Esophagus (tissue), 2 donors: Measurements from ENCODE around the gene NSD1. TPM values are rescaled to one million over a fixed set of nuclear protein-coding genes. Genes with fewer than 3 reads are reported as not detected.

Experiments used
- H3K27ac ChIP-seq, 2 donors: one replicate each; pipeline ENCODE4 v1.5.1; 2013; ENCODE audit warnings: low read depth in 2 of 2, mild to moderate bottlenecking in 2 of 2, inconsistent platforms in 1 of 2, low read length in 1 of 2, moderate library complexity in 1 of 2
- H3K27me3 ChIP-seq, 2 donors: one replicate each; pipeline ENCODE4 v1.6.1; 2013; ENCODE audit warnings: low read length in 2 of 2, control low read depth in 1 of 2, mild to moderate bottlenecking in 1 of 2; ENCODE audit not compliant: insufficient read depth in 2 of 2, control insufficient read depth in 1 of 2
- H3K36me3 ChIP-seq, 2 donors: one replicate each; pipeline ENCODE4 v1.6.1; 2013; ENCODE audit warnings: low read length in 1 of 2; ENCODE audit not compliant: control insufficient read depth in 2 of 2, insufficient read depth in 2 of 2
- H3K4me1 ChIP-seq, 2 donors: one replicate each; pipeline ENCODE4 v1.6.1; 2013; ENCODE audit warnings: low read length in 1 of 2; ENCODE audit not compliant: control insufficient read depth in 2 of 2, insufficient read depth in 2 of 2
- H3K4me3 ChIP-seq, 2 donors: one replicate each; pipeline ENCODE4 v1.5.1; 2013; ENCODE audit warnings: low read length in 2 of 2, mild to moderate bottlenecking in 2 of 2, low read depth in 1 of 2, moderate library complexity in 1 of 2
- H3K9me3 ChIP-seq, 2 donors: one replicate each; pipeline ENCODE4 v1.6.1; 2013; ENCODE audit warnings: mild to moderate bottlenecking in 2 of 2, low read depth in 1 of 2, low read length in 1 of 2, moderate library complexity in 1 of 2; ENCODE audit not compliant: control insufficient read depth in 2 of 2, insufficient read depth in 1 of 2
- WGBS, 2 donors: extraction: QIAGEN DNeasy Blood & Tissue Kit; methylation state at CpG; one replicate each; pipeline ENCODE4 v1.1.7; 2013; 5-methylcytosine and 5-hydroxymethylcytosine counted together
- polyA plus RNA-seq, 2 donors: library from polyadenylated mRNA; stranded (reverse); fragments of 200-250 nt; gene quantifications; one replicate each; pipeline ENCODE4 v1.2.3, GENCODE V29; 2013
- donor health status: healthy with polysubstance abuse.
- donor health status: Bipolar disorder and iron deficiency.

The NSD1 gene
- polyA plus RNA-seq, 2 donors: 7.4 to 8.7 TPM

- no peak overlapping the region for H3K27ac ChIP-seq
- no peaks in the 10 kb centered on the region for H3K9me3 ChIP-seq
- 86% methylated on average over 4 of the region's 4 CpGs for WGBS, 2 donors
- H3K27me3 ChIP-seq: no peaks in the 10 kb centered on the region
- no peaks in the 10 kb centered on the region for H3K36me3 ChIP-seq
- H3K4me3 ChIP-seq: no peak overlapping the region
- H3K4me1 ChIP-seq: no peaks in the 10 kb centered on the region
Observed at GRCh38 chr5:177124486-177124991, 9.0 kb upstream of the NSD1 start.

- H3K27me3 ChIP-seq: no peaks in the 10 kb centered on the region
- H3K9me3 ChIP-seq: no peaks in the 10 kb centered on the region
- no peak overlapping the region for H3K4me3 ChIP-seq
- 83 to 85% methylated on average over 1 of the region's 1 CpG for WGBS, 2 donors
- peaks cover 0 to 5% of the 10 kb centered on the region in 2 donors for H3K4me1 ChIP-seq
- H3K27ac ChIP-seq: no peak overlapping the region
- no peaks in the 10 kb centered on the region for H3K36me3 ChIP-seq
Observed at GRCh38 chr5:177126771-177127170, 6.8 kb upstream of the NSD1 start.

- H3K4me3 ChIP-seq: no peak overlapping the region
- no peak overlapping the region for H3K27ac ChIP-seq
- no peaks in the 10 kb centered on the region for H3K36me3 ChIP-seq
- H3K4me1 ChIP-seq: peaks cover 0 to 5% of the 10 kb centered on the region in 2 donors
- no peaks in the 10 kb centered on the region for H3K27me3 ChIP-seq
- H3K9me3 ChIP-seq: no peaks in the 10 kb centered on the region
- WGBS, 2 donors: 72 to 74% methylated on average over 4 of the region's 4 CpGs
Observed at GRCh38 chr5:177128551-177128981, 5.0 kb upstream of the NSD1 start.

GRCh38 chr5:177130211-177131018 is 3.2 kb upstream of the NSD1 start:
- no peak overlapping the region for H3K27ac ChIP-seq
- H3K9me3 ChIP-seq: no peaks in the 10 kb centered on the region
- 74 to 80% methylated on average over 5 of the region's 5 CpGs for WGBS, 2 donors

GRCh38 chr5:177131019-177131320 is 2.6 kb upstream of the NSD1 start:
- WGBS, 2 donors: 43 to 61% methylated on average over 2 of the region's 2 CpGs

More at GRCh38 chr5:177130211-177131018, 3.2 kb upstream of the NSD1 start:
- no peak overlapping the region for H3K4me3 ChIP-seq
- H3K36me3 ChIP-seq: peaks cover 0 to under 1% of the 10 kb centered on the region in 2 donors
- peaks cover 0 to 6% of the 10 kb centered on the region in 2 donors for H3K4me1 ChIP-seq
- no peaks in the 10 kb centered on the region for H3K27me3 ChIP-seq

GRCh38 chr5:177131352-177132135 is 2.0 kb upstream of the NSD1 start:
- no peak overlapping the region for H3K27ac ChIP-seq
- no peaks in the 10 kb centered on the region for H3K27me3 ChIP-seq
- 89% methylated on average over 31 of the region's 31 CpGs for WGBS, 2 donors
- no peak overlapping the region for H3K4me3 ChIP-seq
- H3K36me3 ChIP-seq: peaks cover 0 to 5% of the 10 kb centered on the region in 2 donors
- no peaks in the 10 kb centered on the region for H3K9me3 ChIP-seq
- H3K4me1 ChIP-seq: peaks cover 0 to 9% of the 10 kb centered on the region in 2 donors

More at GRCh38 chr5:177131019-177131320, 2.6 kb upstream of the NSD1 start:
- H3K4me1 ChIP-seq: peaks cover 0 to 9% of the 10 kb centered on the region in 2 donors
- H3K4me3 ChIP-seq: no peak overlapping the region
- no peaks in the 10 kb centered on the region for H3K9me3 ChIP-seq
- no peaks in the 10 kb centered on the region for H3K27me3 ChIP-seq
- no peak overlapping the region for H3K27ac ChIP-seq
- H3K36me3 ChIP-seq: peaks cover 0 to 3% of the 10 kb centered on the region in 2 donors

GRCh38 chr5:177132136-177133095 is 1.2 kb upstream of the NSD1 start:
- peaks cover 0 to 9% of the 10 kb centered on the region in 2 donors for H3K4me1 ChIP-seq
- H3K36me3 ChIP-seq: peaks cover 0 to 5% of the 10 kb centered on the region in 2 donors
- H3K9me3 ChIP-seq: no peaks in the 10 kb centered on the region
- 50 to 52% methylated on average over 66 to 100 of the region's 100 CpGs for WGBS, 2 donors
- H3K4me3 ChIP-seq: peak overlapping the region; percentile 68 to 74
- H3K27me3 ChIP-seq: no peaks in the 10 kb centered on the region
- peak overlapping the region; percentile 88 to 94 for H3K27ac ChIP-seq

GRCh38 chr5:177133853-177134696 is 502 bp downstream of the NSD1 start:
- H3K27ac ChIP-seq: peak overlapping the region; percentile 88 to 94
- H3K9me3 ChIP-seq: no peaks in the 10 kb centered on the region
- WGBS, 2 donors: 0 to 1% methylated on average over 50 to 81 of the region's 83 CpGs
- no peaks in the 10 kb centered on the region for H3K27me3 ChIP-seq
- peak overlapping the region; percentile 68 to 74 for H3K4me3 ChIP-seq
- H3K4me1 ChIP-seq: peaks cover 0 to 9% of the 10 kb centered on the region in 2 donors
- H3K36me3 ChIP-seq: peaks cover 0 to 5% of the 10 kb centered on the region in 2 donors
